K562 (cell line): ENCODE results near the gene CYTH1. TPM values are rescaled to one million over a fixed set of nuclear protein-coding genes. Genes with fewer than 3 reads are reported as not detected.

Experiments used
- ATAC-seq: fragments of 200-7000 bp; cut with Tn5 transposase; 3 replicates; pipeline ENCODE4 v1.9.1; 2020; ENCODE audit warnings: moderate library complexity
- BruUV-seq: library from RNA; stranded (reverse); fragments of 400-500 nt; replicated peaks from 2 replicates; lab custom pipeline; 2021; lab: Mats Ljungman, UMichigan
- CTCF ChIA-PET: fragments of 300-600 bp; formaldehyde crosslinking; extraction: SDS; loops from one replicate; lab custom pipeline; 2021; ENCODE audit warnings: low intra/inter-chr PET ratio; lab: Yijun Ruan, JAX
- POLR2A ChIA-PET: fragments of 300-600, 350-650 bp; sonication (Branson Sonifier 250); formaldehyde crosslinking; extraction: SDS; loops from one replicate; lab custom pipeline; 2021; ENCODE audit warnings: antibody characterized with exemption, inconsistent platforms; lab: Yijun Ruan, JAX
- DNase-seq, 4 experiments: peaks; one replicate each; pipeline versions ENCODE4 v3.0.0 to v3.0.0-alpha.2; 2011 to 2018; ENCODE audit warnings: low spot score in 3 of 4, mixed read lengths in 3 of 4; ENCODE audit errors: extremely low read depth in 1 of 4
- FAIRE-seq: peaks from 2 replicates; lab custom pipeline; 2011; peaks lifted over from hg19 to GRCh38; lab: Jason Lieb, UNC
- H2AFZ ChIP-seq: 2 replicates; pipeline ENCODE4 v1.6.0; 2011; ENCODE audit warnings: low read depth, low read length, control low read depth, inconsistent platforms
- H3K27ac ChIP-seq: fragments of 200-600 bp; 3 replicates; pipeline ENCODE4 v1.8.0; 2011; ENCODE audit warnings: low read depth, mild to moderate bottlenecking, control low read depth, inconsistent platforms, low read length, moderate library complexity, mixed read lengths; ENCODE audit errors: extremely low read depth
- H3K27me3 ChIP-seq, 2 experiments: fragments of 300-600 bp in 1 of 2; 2 replicates in 1 of 2; 3 replicates in 1 of 2; pipeline versions ENCODE4 v1.6.0 to v1.8.0; 2011; ENCODE audit warnings: inconsistent platforms in 2 of 2, low read length in 2 of 2, mild to moderate bottlenecking in 1 of 2, mixed read lengths in 1 of 2, moderate library complexity in 1 of 2; ENCODE audit not compliant: control insufficient read depth in 2 of 2, insufficient read depth in 2 of 2
- H3K36me3 ChIP-seq: fragments of 300-600 bp; 3 replicates; pipeline ENCODE4 v1.8.0; 2011; ENCODE audit warnings: mild to moderate bottlenecking, low read length, inconsistent platforms; ENCODE audit not compliant: control insufficient read depth, insufficient read depth
- H3K4me1 ChIP-seq, 2 experiments: fragments of 200-600 bp in 1 of 2; replicated peaks in 1 of 2; 2 replicates in 1 of 2; 3 replicates in 1 of 2; pipeline versions ENCODE4 v1.5.1 to v1.8.0; 2011; ENCODE audit warnings: inconsistent platforms in 2 of 2, low read length in 2 of 2, mild to moderate bottlenecking in 1 of 2, mixed read lengths in 1 of 2, moderate library complexity in 1 of 2; ENCODE audit not compliant: control insufficient read depth in 2 of 2, insufficient read depth in 2 of 2
- H3K4me2 ChIP-seq: 2 replicates; pipeline ENCODE4 v1.6.1; 2011; ENCODE audit warnings: low read length, control low read depth, inconsistent platforms, mixed read lengths; ENCODE audit not compliant: insufficient read depth
- H3K4me3 ChIP-seq: fragments of 200-600 bp; sonication (generic), shearing (Covaris generic); 2 replicates; pipeline ENCODE4 v1.5.1; 2016; ENCODE audit warnings: control low read depth, inconsistent platforms
- H3K79me2 ChIP-seq: fragments of 200-600 bp; 3 replicates; pipeline ENCODE4 v1.8.0; 2011; ENCODE audit warnings: low read length, inconsistent platforms; ENCODE audit not compliant: control insufficient read depth, insufficient read depth
- H3K9ac ChIP-seq, 2 experiments: 2 replicates each; pipeline versions ENCODE4 v1.6.0 to v1.6.1; 2011; ENCODE audit warnings: low read depth in 2 of 2, low read length in 2 of 2, control low read depth in 1 of 2, inconsistent platforms in 1 of 2, mild to moderate bottlenecking in 1 of 2, mixed read lengths in 1 of 2; ENCODE audit not compliant: insufficient read depth in 1 of 2
- H3K9me1 ChIP-seq: one replicate; pipeline ENCODE4 v1.6.0; 2011; ENCODE audit warnings: inconsistent platforms, mild to moderate bottlenecking, low read length, moderate library complexity; ENCODE audit not compliant: control insufficient read depth, insufficient read depth
- H3K9me3 ChIP-seq: replicated peaks from 2 replicates; pipeline ENCODE4 v1.5.1; 2011; ENCODE audit warnings: low read depth, low read length, inconsistent platforms; ENCODE audit not compliant: control insufficient read depth, insufficient read depth
- H4K20me1 ChIP-seq: replicated peaks from 2 replicates; pipeline ENCODE4 v1.6.1; 2011; ENCODE audit warnings: low read length, inconsistent platforms, mixed read lengths; ENCODE audit not compliant: control insufficient read depth, insufficient read depth
- FOXK2 ChIP-seq, 2 experiments: fragments of 450-650 bp; IDR thresholded peaks in 1 of 2; conservative IDR thresholded peaks in 1 of 2; 2 replicates each; pipeline ENCODE4 v1.6.1; 2016; ENCODE audit warnings: low read depth in 2 of 2, mild to moderate bottlenecking in 1 of 2
- KLF10 ChIP-seq: fragments of 250-450 bp; sonication (Bioruptor Pico); IDR thresholded peaks from 2 replicates; pipeline ENCODE4 v1.6.1; 2021; ENCODE audit warnings: matching md5 sums
- PREB ChIP-seq: sonication (generic); formaldehyde crosslinking; IDR thresholded peaks from 2 replicates; pipeline ENCODE4 v1.8.1; 2023; ENCODE audit warnings: mild to moderate bottlenecking, missing genetic modification reagents
- RBM25 ChIP-seq: fragments of 200-400 bp; formaldehyde crosslinking; IDR thresholded peaks from 2 replicates; pipeline ENCODE4 v1.6.1; 2018; ENCODE audit warnings: low read length, low read depth, moderate library complexity; ENCODE audit not compliant: severe bottlenecking
- ZBTB7A ChIP-seq: IDR thresholded peaks from 2 replicates; pipeline ENCODE4 v1.6.1; 2011; ENCODE audit warnings: low read depth, mild to moderate bottlenecking, low read length, moderate library complexity, borderline replicate concordance; ENCODE audit not compliant: control insufficient read depth
- ZNF121 ChIP-seq: sonication (generic); formaldehyde crosslinking; conservative IDR thresholded peaks from 2 replicates; pipeline ENCODE4 v1.8.0; 2022; ENCODE audit warnings: missing genetic modification reagents
- ZNF175 ChIP-seq: fragments of 200-800 bp; sonication (Bioruptor generic); IDR thresholded peaks from 2 replicates; pipeline ENCODE4 v1.6.1; 2016; ENCODE audit warnings: low read depth, mild to moderate bottlenecking, missing genetic modification characterization, missing compliant biosample characterization
- ZNF239 ChIP-seq: fragments of 250-450 bp; sonication (Bioruptor Pico); IDR thresholded peaks from 2 replicates; pipeline ENCODE4 v1.4.0; 2020; ENCODE audit warnings: mild to moderate bottlenecking
- ZNF507 ChIP-seq: conservative IDR thresholded peaks from 2 replicates; pipeline ENCODE4 v1.6.1; 2017; ENCODE audit warnings: missing genetic modification characterization, missing compliant biosample characterization
- ZNF609 ChIP-seq: sonication (generic); formaldehyde crosslinking; IDR thresholded peaks from 2 replicates; pipeline ENCODE4 v1.8.1; 2023; ENCODE audit warnings: missing genetic modification reagents, mild to moderate bottlenecking, borderline replicate concordance
- WGBS: fragments of 100-300 bp; shearing (Covaris generic); methylation state at CpG from one replicate; pipeline ENCODE4 v1.1.6; 2016; ENCODE audit warnings: low coverage, mixed read lengths; ENCODE audit not compliant: insufficient coverage; ENCODE audit errors: missing lambda C conversion rate; 5-methylcytosine and 5-hydroxymethylcytosine counted together
- in situ Hi-C: fragments of 300-500 bp; cut with MboI; formaldehyde crosslinking; loops from 4 replicates; pipeline ENCODE4 v1.15.0; 2018; ENCODE audit warnings: inconsistent platforms, mixed read lengths
- intact Hi-C: fragments of 100-400 bp; cut with micrococcal nuclease; formaldehyde crosslinking; loops from 2 replicates; pipeline ENCODE4 v1.14.2; 2022
- polyA plus RNA-seq, 8 experiments: library from polyadenylated mRNA; depleted of rRNA in 4 of 8; stranded (reverse) in 5 of 8; unstranded in 3 of 8; fragments of >200 nt; fragmentation: Nextera tagmentation in 2 of 8; fragmentation: Illumina TruSeq in 1 of 8; extraction: Ambion mirVana in 2 of 8; extraction: Trizol in 1 of 8; gene quantifications; 2 replicates each; pipeline versions ENCODE4 v1.2.1 to v1.2.3, GENCODE V29; 2011 to 2014; ENCODE audit warnings: inconsistent platforms in 1 of 8, missing spikeins in 1 of 8
- total RNA-seq, 7 experiments: library from RNA; depleted of rRNA in 6 of 7; stranded (reverse); fragments of >200 nt in 6 of 7; fragmentation: Illumina TruSeq in 2 of 7; extraction: Trizol in 2 of 7; gene quantifications; 2 replicates each; pipeline versions ENCODE4 v1.2.1 to v1.2.3, GENCODE V29; 2011 to 2021; ENCODE audit warnings: low replicate concordance in 1 of 7
- TF ChIP-seq, protein P1 (sequence below): fragments of 250-450 bp; sonication (Bioruptor Pico); IDR thresholded peaks from 2 replicates; pipeline ENCODE4 v1.5.0; 2020; ENCODE audit warnings: mild to moderate bottlenecking

The CYTH1 gene
- total and polyA plus RNA-seq, 9 of the 15 experiments (the other 6 are each of a cell fraction or from before 2014, with no cell fraction given), result 0.52 to 27.7 (median 16.8) TPM

DNA sequence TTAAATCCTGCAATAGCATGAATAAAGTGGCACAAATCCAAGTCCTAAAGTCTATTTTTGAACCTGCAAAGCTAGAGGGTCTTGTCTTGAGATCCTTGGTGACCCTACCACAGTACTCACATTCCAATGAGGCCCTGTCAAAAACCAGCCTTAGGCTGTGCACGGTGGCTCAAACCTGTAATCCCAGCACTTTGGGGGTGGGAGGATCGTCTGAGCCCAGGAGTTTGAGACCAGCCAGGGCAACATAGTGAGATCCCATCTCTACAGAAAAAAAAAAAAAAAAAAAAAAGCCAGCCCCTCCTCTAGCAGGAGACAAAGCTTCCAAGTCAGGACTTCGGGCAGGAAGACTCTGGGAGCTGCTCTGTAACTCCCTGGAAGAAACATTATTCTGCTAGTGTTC lies 16.3 kb downstream of the CYTH1 start:
- no peak overlapping the region for H3K4me3 ChIP-seq
- no peaks in the 10 kb centered on the region for H3K27me3 ChIP-seq
- no peak overlapping the region for H3K4me2 ChIP-seq
- no peak overlapping the region for H3K9ac ChIP-seq
- H3K27ac ChIP-seq, result no peak overlapping the region
- no peaks in the 10 kb centered on the region for H3K36me3 ChIP-seq
- DNase-seq (no peak), ATAC-seq (no peak)
- ChIA-PET CTCF (no interaction called here), POLR2A (interaction anchor here (0.6 kb wide), 1 partner anchor 11 kb away, joined by 3 read pairs; no protein-coding TSS in a partner anchor)
- peaks cover 45% of the 10 kb centered on the region for H3K79me2 ChIP-seq
- intact Hi-C loops, result no loop called here
- no peaks in the 10 kb centered on the region for H3K9me3 ChIP-seq
- in situ Hi-C loops, result no loop called here
- no peaks in the 10 kb centered on the region; a peak in 1 of 5 replicates for H3K4me1 ChIP-seq
- H3K9me1 ChIP-seq, result no peaks in the 10 kb centered on the region
- 0 out of 2 replicates have a peak, but pooled peaks cover 16% of the 10 kb centered on the region for H4K20me1 ChIP-seq
- BruUV-seq, result no TSS peak
- no peak overlapping the region for H2AFZ ChIP-seq
- TF ChIP-seq ZNF175 (CRISPR knock-in tag) (no peak), ZNF609 (CRISPR knock-in tag) (no peak), KLF10 (no peak), FOXK2 (conservative IDR thresholded peaks at IDR 0.05 in 1 of 2, IDR thresholded peaks at IDR 0.05 in 1 of 2; ENCODE audit: low read depth in 2 of 2) (no peak), ZNF121 (CRISPR knock-in tag) (peak; percentile 88), RBM25 (peak; percentile 62), ZNF507 (tag) (no peak), ZNF239 (CRISPR knock-in tag) (no peak), ZBTB7A (no peak), PREB (CRISPR knock-in tag) (no peak)
- TF ChIP-seq, protein P1, sequence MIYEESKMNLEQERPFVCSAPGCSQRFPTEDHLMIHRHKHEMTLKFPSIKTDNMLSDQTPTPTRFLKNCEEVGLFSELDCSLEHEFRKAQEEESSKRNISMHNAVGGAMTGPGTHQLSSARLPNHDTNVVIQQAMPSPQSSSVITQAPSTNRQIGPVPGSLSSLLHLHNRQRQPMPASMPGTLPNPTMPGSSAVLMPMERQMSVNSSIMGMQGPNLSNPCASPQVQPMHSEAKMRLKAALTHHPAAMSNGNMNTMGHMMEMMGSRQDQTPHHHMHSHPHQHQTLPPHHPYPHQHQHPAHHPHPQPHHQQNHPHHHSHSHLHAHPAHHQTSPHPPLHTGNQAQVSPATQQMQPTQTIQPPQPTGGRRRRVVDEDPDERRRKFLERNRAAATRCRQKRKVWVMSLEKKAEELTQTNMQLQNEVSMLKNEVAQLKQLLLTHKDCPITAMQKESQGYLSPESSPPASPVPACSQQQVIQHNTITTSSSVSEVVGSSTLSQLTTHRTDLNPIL (CRISPR knock-in tag), result no peak
- TF ChIP-seq, all 486 proteins: peak for 2
- no peak for FAIRE-seq
- 53% methylated on average over 3 of the region's 3 CpGs for WGBS
